Activated CD8-positive, alpha-beta memory T cell treated with anti-CD3 and anti-CD28 coated beads, Interleukin-2, amount 10 ng/mL, durations not matched to agents 7 days and 5 days (primary cell): ENCODE measurements around the gene RPS21. TPM values are rescaled to one million over a fixed set of nuclear protein-coding genes. Genes with fewer than 3 reads are reported as not detected.

Experiments used
- ATAC-seq: fragments of 150-1000 bp; cut with Tn5 transposase; one replicate; pipeline ENCODE4 v1.10.0; 2021; ENCODE audit warnings: moderate library complexity
- CTCF ChIA-PET: fragments of 350-600 bp; sonication (Branson Sonifier 250); formaldehyde crosslinking; loops from one replicate; lab custom pipeline; 2021; ENCODE audit warnings: antibody characterized with exemption; lab: Charles Lee
- DNase-seq: peaks from one replicate; pipeline ENCODE4 v3.0.0-alpha.2; 2020
- H3K27ac Mint-ChIP-seq: one replicate; pipeline ENCODE4 v1.8.0; 2021; ENCODE audit warnings: mild to moderate bottlenecking, mixed read lengths
- H3K27me3 Mint-ChIP-seq: one replicate; pipeline ENCODE4 v1.8.0; 2021; ENCODE audit warnings: mixed read lengths
- H3K36me3 Mint-ChIP-seq: one replicate; pipeline ENCODE4 v1.8.0; 2021; ENCODE audit warnings: mild to moderate bottlenecking, mixed read lengths
- H3K4me1 Mint-ChIP-seq: one replicate; pipeline ENCODE4 v1.8.0; 2021; ENCODE audit warnings: mixed read lengths
- H3K4me3 Mint-ChIP-seq: one replicate; pipeline ENCODE4 v1.8.0; 2021; ENCODE audit warnings: mild to moderate bottlenecking, moderate library complexity, mixed read lengths
- H3K9me3 Mint-ChIP-seq: one replicate; pipeline ENCODE4 v1.8.0; 2022; ENCODE audit warnings: low read depth, mixed read lengths
- total RNA-seq, 2 experiments: library from RNA; stranded (reverse); gene quantifications; one replicate each; pipeline ENCODE4 v1.2.3, GENCODE V29; 2021

Gene RPS21
- total RNA-seq, 2 experiments from 2014 or later = 1,634 to 1,703 TPM

DNA sequence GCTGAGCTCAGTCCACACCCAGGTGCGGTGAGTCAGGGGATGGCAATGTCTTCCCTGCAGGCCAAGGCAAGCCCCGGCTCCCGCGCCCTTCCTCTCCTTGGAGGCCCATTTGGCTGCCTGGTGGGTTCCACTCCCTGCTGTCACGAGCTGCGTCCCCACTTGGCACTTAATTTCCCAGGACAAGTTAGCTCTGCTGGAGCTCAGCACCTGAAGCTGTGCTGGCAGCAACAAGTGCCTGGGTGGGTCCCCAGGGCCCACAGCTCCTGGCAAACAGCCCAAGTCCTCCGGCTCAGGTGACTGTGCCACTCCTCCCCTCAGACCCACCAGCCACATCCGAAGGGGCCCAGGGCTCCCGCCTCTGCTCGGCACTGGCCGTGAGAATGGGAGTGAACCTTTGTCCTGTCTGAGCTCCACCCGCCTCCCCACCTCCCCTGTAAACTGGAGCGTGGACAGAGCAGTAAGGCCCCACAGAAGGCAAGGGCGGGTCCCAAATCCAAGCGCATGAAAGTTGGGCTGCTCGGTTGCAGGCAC lies 36.7 kb upstream of the RPS21 start:
- H3K27ac Mint-ChIP-seq = no peak overlapping the region
- H3K4me3 Mint-ChIP-seq = no peak overlapping the region
- ATAC-seq (no peak), DNase-seq (no peak)
- no peaks in the 10 kb centered on the region for H3K27me3 Mint-ChIP-seq
- CTCF ChIA-PET = no interaction called here
- H3K9me3 Mint-ChIP-seq = peaks cover 8% of the 10 kb centered on the region
- no peaks in the 10 kb centered on the region for H3K36me3 Mint-ChIP-seq
- H3K4me1 Mint-ChIP-seq = no peaks in the 10 kb centered on the region

DNA sequence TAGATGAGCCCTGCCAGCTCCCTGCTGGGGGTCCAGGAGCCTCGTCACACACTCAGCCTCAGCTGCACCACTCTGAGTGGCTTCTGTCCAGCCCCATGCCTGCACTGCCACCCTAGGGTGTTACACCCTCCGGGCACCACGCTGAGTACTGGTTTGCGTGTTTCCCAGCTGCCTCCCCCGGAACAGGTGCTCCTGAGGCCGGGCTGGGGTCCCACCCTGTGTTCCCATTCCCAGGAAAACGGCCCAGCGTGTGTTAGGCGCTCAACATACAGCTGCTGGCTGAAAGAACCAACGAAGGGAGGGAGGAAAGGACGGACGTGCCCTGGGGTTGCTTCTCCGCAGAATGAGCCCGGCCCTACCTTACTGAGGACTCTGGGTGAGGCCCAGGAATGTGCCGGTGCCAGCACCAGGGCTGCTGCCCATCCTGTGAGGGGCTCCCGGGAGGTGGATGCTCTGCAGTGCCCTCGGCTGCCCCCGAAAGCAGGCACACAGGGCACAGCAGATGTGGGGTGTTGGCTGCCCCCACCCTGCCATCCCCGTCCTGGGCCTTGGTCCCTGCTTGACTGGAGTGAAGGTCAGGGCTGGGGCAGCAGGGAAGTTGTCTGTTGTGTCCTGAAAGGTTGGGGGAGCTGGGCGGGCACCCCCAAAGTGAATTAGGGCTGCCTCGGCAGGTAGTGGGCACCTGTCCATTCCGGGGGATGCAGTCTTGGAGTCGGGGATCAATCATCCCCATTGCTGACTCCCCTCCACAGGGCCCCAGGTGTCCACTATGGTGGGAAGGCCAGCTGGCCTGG lies 36.1 kb upstream of the RPS21 start:
- no peaks in the 10 kb centered on the region for H3K36me3 Mint-ChIP-seq
- H3K4me3 Mint-ChIP-seq = no peak overlapping the region
- DNase-seq (no peak), ATAC-seq (no peak)
- CTCF ChIA-PET = no interaction called here
- no peaks in the 10 kb centered on the region for H3K27me3 Mint-ChIP-seq
- H3K4me1 Mint-ChIP-seq = no peaks in the 10 kb centered on the region
- H3K27ac Mint-ChIP-seq = no peak overlapping the region
- peaks cover 8% of the 10 kb centered on the region for H3K9me3 Mint-ChIP-seq

DNA sequence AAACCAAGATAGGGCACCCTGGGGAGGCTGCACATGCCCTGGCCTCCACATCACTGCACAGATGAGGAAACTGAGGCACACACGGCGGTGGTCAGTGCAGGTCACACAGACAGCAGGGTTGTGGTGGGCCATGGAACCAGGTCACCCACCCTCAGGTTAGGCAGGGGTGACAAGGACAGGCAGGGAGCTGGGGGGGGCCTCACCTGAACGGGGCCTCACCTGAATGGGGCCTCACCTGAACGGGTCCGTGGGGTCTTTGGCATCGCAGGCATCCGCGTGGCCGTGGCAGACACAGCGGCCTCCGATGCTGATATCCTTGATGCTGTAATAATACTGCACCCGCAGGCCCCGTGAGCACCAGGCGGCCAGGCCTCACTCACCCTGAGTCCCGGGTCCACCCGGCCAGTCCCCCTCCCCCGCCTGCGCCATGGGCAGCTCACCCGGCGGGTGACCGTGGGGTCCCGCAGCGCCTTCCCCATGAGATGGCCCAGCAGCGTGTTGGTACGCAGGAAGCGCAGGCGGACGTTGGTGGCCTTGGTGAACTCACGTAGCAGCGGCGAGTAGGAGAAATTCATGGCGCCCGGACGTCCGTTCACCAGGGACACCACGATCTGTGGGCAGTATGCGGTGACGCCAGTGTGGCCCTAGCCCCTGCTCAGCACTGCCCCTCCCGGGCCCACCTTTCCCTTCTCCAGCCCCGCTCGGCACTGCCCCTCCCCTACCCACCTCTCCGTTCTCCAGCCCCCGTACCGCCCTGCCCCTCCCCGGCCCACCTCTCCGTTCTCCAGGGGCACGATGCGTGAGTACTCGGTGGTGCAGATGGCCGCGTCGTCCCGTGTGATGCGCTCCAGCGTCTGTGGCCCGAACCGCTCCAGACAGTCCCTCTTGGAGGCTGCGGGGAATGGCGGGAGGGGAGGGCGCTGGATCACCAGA lies 35.2 kb upstream of the RPS21 start:
- H3K4me3 Mint-ChIP-seq = no peak overlapping the region
- H3K36me3 Mint-ChIP-seq = no peaks in the 10 kb centered on the region
- ATAC-seq = no peak
- no peaks in the 10 kb centered on the region for H3K27me3 Mint-ChIP-seq
- H3K9me3 Mint-ChIP-seq = peaks cover 8% of the 10 kb centered on the region
- H3K27ac Mint-ChIP-seq = no peak overlapping the region
- DNase-seq = no peak
- H3K4me1 Mint-ChIP-seq = no peaks in the 10 kb centered on the region
- CTCF ChIA-PET = no interaction called here

DNA sequence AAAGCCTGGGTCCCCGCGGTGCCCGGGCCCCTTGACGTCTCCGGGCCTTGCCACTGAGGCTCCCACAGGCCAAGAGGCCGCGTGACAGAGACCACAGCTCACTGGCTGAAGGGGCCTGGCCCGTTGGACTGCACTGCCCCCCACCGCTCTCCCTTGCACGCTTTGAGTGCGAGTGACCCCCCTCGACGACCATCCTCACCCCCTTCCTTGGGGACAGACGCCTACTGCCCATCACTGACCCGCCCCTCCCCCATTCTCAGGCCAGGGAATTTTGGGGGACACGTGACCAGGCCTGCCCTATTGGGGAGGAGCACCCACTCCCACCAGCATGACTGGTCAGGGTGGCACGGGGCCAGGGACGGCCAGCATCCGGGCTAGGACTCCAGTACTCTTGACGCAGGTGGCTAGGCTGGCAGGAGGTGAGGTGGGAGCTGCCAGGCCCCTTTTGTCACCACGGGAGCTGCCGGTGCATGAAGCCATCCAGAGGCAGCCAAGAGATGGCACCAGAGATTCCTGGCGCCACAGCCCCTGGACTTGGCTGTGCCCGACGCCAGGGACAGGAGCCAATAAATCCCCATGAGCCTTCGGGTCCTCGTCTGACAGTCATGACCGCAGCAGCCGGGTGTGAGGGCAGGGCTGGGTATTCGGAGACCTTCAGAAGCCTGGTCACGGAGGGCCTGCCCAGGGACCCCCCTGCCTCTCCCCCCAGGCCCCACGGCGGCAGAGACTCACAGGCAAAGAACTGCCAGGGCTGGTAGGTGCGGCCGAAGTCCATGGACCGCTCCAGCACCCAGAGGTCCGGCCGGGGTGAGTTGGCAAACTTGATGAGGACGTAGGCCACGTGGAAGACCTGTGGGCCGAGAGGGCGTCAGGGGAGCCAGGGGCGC lies 34.3 kb upstream of the RPS21 start:
- DNase-seq = no peak
- Mint-ChIP-seq H3K9me3 (peaks cover 8% of the 10 kb centered on the region), H3K4me3 (no peak overlapping the region), H3K36me3 (no peaks in the 10 kb centered on the region), H3K27ac (no peak overlapping the region), H3K27me3 (no peaks in the 10 kb centered on the region), H3K4me1 (no peaks in the 10 kb centered on the region)
- no peak for ATAC-seq
- CTCF ChIA-PET = no interaction called here

DNA sequence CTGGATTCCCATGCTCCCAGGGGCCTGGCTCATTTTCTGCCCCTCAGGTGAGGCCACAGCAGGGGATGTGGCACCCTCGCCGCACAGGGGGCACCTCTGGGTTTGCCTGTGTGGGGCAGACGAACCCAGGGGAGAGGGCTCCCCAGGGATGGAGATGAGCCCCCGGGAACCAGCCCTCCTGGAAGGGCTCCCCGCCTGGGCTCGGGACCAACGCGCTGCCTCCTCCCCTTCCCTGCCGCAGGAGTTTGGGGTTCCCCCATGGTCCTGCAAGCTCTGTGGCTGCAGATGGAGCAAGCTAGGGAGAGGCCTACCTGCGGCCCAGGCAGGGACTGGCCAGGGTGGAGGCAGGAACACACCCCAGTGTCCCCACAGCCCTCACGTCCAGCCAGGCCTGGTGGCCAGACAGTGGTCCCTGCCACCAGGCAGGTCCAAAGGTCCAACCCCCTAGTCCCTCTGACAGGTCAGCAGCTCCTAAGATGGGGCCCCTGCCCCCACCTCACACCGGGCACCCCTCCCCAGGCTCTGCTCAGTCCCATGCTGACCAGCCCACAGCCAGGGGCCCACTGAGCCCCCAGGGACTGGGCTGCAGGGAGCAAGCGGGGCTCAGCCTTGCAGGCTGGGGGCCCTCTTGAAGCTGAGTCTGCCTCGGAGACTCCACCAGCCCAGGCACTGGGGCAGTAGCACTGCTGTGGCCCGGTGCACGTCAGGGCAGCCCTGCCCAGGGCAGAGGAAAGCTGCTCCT lies 33.4 kb upstream of the RPS21 start:
- Mint-ChIP-seq H3K9me3 (peaks cover 5% of the 10 kb centered on the region), H3K27ac (no peak overlapping the region), H3K36me3 (no peaks in the 10 kb centered on the region), H3K4me3 (no peak overlapping the region), H3K4me1 (no peaks in the 10 kb centered on the region), H3K27me3 (no peaks in the 10 kb centered on the region)
- CTCF ChIA-PET = no interaction called here
- DNase-seq (no peak), ATAC-seq (no peak)

DNA sequence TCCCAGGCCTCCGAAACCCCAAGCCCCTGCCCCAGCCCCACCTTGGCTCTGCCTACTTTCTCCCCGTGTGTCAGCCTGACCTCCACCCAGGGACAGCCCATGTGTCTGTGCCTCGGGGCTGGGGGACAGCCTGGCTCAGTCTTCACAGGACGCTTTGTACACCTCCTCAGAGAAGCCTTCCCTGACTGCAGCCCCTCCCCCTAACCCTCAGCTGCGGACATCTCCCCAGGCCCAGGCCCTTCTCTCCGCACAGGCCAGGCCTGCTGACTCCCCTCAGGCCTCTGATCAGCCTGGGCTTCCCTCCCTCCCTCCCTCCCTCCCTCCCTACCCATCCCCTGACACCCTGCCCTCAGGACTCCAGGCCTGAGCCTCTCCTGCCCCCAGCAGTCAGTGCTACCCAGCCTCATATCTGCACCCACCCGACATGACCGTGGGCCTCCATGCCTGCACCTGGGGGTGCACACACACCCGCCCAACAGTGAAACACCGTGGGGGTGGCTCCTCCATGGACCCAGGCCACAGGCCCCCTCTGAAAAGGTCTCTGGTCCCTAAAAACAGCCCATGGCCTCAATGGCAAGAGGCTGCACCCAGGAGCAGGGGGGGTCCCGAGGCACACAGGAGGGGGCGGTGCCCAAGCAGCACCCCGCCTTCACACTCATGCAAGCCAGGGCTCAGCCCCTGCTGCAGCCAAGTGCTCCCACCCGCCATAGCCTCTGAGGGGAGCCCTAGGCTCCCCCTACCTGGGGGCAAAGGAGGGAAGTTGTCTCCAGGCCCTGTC lies 32.7 kb upstream of the RPS21 start:
- ATAC-seq (no peak), DNase-seq (no peak)
- H3K9me3 Mint-ChIP-seq = peaks cover 2% of the 10 kb centered on the region
- H3K4me3 Mint-ChIP-seq = no peak overlapping the region
- CTCF ChIA-PET = no interaction called here
- H3K36me3 Mint-ChIP-seq = no peaks in the 10 kb centered on the region
- no peaks in the 10 kb centered on the region for H3K4me1 Mint-ChIP-seq
- H3K27ac Mint-ChIP-seq = no peak overlapping the region
- no peaks in the 10 kb centered on the region for H3K27me3 Mint-ChIP-seq

DNA sequence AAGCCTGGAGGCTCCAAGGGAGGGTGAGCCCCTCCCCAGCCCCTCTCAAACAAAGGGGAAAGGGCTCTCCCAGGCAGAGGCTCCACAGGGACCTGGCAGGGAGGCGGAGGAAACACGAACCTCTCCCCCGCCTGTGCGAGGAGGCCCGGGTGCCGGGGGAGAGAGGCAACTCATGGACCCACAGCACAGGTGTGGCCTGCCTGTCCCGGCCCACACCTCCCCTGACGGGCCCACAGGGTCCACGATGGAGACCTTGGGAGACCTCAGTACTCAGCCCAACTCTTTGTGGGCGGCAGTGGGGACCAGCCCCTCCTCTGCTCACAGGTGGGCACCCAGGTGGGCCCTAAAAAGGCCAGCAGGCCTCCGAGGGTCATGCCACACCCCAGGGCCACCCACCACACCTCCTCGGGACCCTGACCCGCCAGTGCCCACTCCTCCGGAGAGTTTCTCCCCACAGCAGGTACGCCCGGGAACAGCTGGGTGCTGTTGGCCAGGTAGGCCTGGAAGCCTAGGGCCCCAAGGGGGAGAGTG lies 32.0 kb upstream of the RPS21 start:
- CTCF ChIA-PET = no interaction called here
- H3K9me3 Mint-ChIP-seq = no peaks in the 10 kb centered on the region
- no peak overlapping the region for H3K27ac Mint-ChIP-seq
- H3K4me3 Mint-ChIP-seq = no peak overlapping the region
- H3K4me1 Mint-ChIP-seq = no peaks in the 10 kb centered on the region
- no peak for ATAC-seq
- no peaks in the 10 kb centered on the region for H3K27me3 Mint-ChIP-seq
- DNase-seq = no peak
- H3K36me3 Mint-ChIP-seq = no peaks in the 10 kb centered on the region

DNA sequence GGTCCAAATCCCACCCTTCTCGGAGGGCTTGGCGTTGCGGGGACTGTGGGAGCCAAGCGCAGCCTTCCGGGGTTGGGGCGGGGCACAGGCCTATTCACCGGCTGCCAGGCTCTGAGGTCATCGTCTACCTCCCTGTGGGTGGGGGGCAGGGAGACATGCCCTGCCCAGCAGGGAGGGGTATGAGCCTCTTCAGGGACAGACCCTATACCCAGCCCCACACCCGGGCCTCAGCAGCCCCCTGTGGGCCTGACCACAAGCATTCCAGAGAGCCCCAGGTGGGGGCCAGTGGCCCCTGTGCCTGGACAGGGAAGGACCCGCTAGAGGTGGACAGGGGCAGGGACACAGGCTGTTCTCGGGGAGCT lies 31.4 kb upstream of the RPS21 start:
- no peaks in the 10 kb centered on the region for H3K4me1 Mint-ChIP-seq
- DNase-seq (no peak), ATAC-seq (no peak)
- no peak overlapping the region for H3K27ac Mint-ChIP-seq
- H3K4me3 Mint-ChIP-seq = no peak overlapping the region
- H3K27me3 Mint-ChIP-seq = no peaks in the 10 kb centered on the region
- H3K36me3 Mint-ChIP-seq = no peaks in the 10 kb centered on the region
- CTCF ChIA-PET = no interaction called here
- H3K9me3 Mint-ChIP-seq = no peaks in the 10 kb centered on the region

DNA sequence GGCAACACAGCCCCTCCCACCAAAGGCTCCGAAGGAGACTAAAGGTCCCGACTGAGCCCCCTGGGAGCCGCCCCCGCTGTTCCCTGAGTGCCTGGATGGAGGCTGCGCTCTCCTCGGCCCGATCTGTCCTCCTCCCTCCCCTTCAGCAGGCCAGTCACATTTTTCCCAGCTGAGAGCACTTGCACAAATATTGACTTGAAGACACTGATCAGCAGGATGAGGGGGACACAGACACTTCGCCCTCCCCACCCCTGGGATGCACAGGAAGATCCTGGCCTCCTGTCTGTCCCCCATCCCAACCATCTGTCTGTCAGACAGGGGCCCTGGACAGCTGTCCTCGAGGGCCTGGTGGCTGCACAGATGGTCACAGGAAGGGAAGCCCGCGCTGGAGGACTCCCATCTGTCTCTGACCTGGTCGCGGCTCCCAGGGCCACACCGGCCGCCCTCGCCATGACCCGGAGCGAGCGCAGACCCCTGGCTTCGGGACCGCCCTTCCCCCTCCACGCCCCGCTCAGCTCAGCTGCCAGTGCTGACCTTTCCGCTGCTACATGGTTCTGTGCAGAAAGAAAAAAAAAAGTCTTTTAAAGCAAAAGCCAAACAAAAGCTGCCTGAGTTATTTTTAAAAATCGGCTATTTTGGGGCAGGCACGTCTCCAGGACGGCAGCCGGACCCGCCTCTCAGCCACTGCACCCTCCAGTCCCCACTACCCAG lies 30.9 kb upstream of the RPS21 start:
- Mint-ChIP-seq H3K27ac (no peak overlapping the region), H3K9me3 (no peaks in the 10 kb centered on the region), H3K4me1 (no peaks in the 10 kb centered on the region), H3K27me3 (no peaks in the 10 kb centered on the region), H3K4me3 (no peak overlapping the region), H3K36me3 (no peaks in the 10 kb centered on the region)
- DNase-seq (no peak), ATAC-seq (no peak)
- CTCF ChIA-PET = no interaction called here

DNA sequence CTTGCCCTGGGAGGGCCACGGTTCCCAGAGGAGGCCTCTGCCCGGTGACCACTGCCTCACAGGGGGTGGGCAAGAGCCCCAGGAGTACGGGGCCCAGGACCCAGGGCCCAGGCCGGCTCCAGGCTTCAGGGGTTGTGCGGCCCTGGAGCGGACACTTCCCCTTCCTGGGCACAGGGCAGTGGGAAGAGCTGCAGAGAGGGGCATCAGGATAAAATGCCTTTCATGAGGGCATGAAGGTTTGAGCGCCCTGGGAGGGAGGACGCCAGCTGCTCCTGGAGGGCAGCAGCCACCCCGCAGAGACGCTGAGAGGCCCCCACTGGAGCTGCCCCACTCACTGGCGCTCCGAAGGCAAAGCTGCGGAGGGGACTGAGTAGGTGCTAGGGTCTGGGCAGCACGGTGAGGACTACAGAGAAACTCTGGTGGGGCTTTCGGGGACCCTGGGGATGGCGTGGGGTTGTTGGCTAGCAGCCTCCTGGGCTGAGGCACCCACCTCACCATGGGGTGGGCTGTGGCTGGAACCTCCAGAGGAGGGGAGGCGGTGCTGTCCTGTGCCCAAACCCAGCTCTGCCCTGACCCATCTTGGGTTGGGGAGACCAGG lies 30.2 kb upstream of the RPS21 start:
- no peak for ATAC-seq
- no peak overlapping the region for H3K27ac Mint-ChIP-seq
- CTCF ChIA-PET = no interaction called here
- no peaks in the 10 kb centered on the region for H3K9me3 Mint-ChIP-seq
- no peaks in the 10 kb centered on the region for H3K27me3 Mint-ChIP-seq
- H3K36me3 Mint-ChIP-seq = no peaks in the 10 kb centered on the region
- no peaks in the 10 kb centered on the region for H3K4me1 Mint-ChIP-seq
- no peak for DNase-seq
- H3K4me3 Mint-ChIP-seq = no peak overlapping the region

DNA sequence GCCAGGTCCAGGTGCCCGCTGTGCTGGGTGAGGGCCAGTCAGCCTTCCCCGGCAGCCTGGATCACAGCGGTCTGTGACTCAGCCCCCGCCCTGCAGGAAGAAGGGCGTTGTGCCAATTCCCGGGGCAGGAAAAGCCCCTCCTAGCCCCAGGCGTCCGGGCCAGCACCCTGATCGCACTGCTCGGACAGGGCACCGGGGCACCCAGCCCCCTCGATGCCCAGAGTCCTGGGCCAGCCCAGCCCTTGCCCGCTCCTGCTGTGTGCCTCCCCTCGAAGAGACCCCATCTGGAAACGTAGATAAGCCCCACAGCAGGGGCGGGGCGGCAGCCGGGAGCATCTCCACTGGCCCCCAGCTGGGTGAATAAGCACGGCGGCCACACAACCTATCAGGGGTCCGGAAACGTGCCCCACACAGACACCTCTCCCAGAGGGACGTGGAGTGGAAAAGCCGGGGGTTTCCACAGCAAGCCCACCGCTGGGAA lies 29.7 kb upstream of the RPS21 start:
- H3K4me3 Mint-ChIP-seq = no peak overlapping the region

More for the DNA sequence above, 29.7 kb upstream of the RPS21 start:
- no peak overlapping the region for H3K27ac Mint-ChIP-seq
- no peaks in the 10 kb centered on the region for H3K36me3 Mint-ChIP-seq
- CTCF ChIA-PET = no interaction called here
- no peaks in the 10 kb centered on the region for H3K27me3 Mint-ChIP-seq
- no peaks in the 10 kb centered on the region for H3K4me1 Mint-ChIP-seq
- no peak for DNase-seq
- no peak for ATAC-seq
- no peaks in the 10 kb centered on the region for H3K9me3 Mint-ChIP-seq
